Smooth muscle cell of the brain vasculature (primary cell): ENCODE data around the gene ARL8B.
A peak's percentile ranks its signal among the peaks of the same experiment; 100 is the strongest.

Experiments used
- DNase-seq: peaks from one replicate; pipeline ENCODE4 v3.0.0-alpha.2; 2012; ENCODE audit warnings: low read depth, low spot score

ARL8B gene

GRCh38 chr3:5205165-5205941, 83.3 kb downstream of the ARL8B start:
- DNase-seq, result no peak

GRCh38 chr3:5210926-5211325, 88.8 kb downstream of the ARL8B start:
- no peak for DNase-seq

GRCh38 chr3:5212628-5213573, 90.8 kb downstream of the ARL8B start:
- DNase-seq, result no peak

DNA sequence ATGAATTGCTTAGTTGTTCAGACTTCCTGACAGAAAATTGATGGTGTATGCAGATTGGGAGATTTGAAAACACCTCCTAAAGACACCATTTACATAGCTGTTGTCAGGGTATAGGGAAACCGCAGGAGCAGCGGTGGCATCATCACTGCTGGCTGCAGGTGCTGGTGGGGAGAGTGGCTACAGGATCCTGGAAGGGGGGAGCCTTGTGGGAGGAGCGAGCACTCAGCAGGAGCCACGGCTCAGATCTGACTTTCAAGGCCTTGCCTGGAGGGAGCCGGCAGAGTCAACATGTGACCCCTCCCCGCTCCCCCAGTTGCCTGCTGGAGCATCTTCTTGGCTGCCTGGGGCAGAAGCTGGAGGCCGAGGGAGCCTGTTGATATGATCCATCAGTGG, 91.5 kb downstream of the ARL8B start:
- no peak for DNase-seq

DNA sequence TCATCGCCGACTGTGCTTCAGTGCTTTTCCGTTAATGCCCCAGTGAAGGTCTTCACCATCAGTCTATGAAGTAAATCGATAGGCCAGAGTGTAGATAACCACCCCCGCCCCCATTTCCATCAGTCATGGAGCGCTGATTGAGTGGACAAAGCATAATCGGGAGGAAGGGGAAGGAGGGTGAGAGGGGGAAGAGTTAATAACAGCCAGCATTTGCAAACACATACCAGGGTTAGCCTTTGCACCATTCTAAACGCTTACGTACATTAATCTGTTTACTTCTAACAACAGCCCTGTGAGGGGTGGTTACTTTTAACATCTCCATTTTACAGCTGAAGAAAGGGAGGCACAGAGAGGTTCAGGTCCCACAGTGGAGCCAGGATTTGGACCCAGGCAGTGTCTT, 92.3 kb downstream of the ARL8B start:
- no peak for DNase-seq

DNA sequence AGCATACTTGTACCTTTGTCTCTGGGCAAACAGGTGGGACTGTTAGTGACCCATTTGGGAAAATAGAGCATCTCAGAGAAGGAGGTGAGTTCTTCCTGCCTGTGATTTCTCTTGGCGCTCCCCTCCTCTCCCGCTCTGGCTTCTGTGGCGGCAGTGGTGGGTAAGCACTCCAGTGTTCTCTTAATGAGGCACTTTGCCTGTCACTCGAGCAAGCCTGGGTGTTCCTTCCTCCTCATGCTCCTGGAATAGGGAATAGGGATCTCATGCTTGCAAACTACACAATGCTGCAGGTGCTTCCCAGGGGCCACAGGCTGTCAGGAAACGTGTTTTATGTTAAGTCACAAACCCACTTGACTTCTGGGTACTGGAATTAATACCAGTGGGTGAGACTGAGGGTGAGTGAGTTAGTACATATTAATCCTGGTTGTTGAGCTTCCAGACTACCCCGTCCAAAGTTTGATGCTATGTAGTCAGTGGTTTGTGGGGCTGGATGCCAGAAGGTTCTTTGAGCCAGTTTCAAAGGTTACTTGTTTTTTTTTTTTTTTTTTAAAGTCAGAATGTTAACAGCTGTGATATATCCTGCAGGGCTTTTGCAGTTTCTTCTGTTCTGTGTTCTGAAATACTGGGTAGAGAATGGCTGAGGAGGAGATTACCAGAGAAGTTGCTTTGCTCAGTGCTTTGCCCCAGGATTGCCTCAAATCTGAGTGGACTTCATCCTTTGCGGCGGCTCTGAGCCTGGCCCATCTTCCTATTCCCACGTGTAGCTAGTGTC, 95.9 kb downstream of the ARL8B start:
- no peak for DNase-seq

GRCh38 chr3:5218815-5219214, 96.7 kb downstream of the ARL8B start:
- DNase-seq, result no peak

GRCh38 chr3:5219216-5219615, 97.1 kb downstream of the ARL8B start:
- no peak for DNase-seq

DNA sequence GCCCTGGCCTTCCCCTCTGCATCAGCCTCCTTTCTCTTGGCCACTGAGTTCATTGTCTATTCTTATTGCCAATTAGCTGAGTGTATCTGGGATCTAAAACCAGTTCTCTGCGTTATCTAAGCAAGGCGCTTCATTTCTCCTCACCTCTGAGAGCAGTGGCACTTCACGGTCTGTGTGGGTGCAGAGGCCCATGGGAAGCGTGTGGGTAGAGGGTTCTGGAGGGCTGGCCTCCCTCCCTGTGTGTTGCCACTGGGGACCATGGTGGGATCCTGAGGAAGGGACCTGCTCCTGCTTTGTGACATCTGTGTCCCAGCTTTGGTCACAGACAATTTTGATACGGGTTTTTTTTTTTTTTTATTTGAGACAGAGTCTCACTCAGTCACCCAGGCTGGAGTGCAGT, 98.1 kb downstream of the ARL8B start:
- DNase-seq, result no peak

- DNase-seq, result no peak
Measured at GRCh38 chr3:5220667-5221431, 98.8 kb downstream of the ARL8B start.

GRCh38 chr3:5221701-5222100, 99.6 kb downstream of the ARL8B start:
- DNase-seq, result no peak

- no peak for DNase-seq
Measured at GRCh38 chr3:5222283-5223005, 100.4 kb downstream of the ARL8B start.

DNA sequence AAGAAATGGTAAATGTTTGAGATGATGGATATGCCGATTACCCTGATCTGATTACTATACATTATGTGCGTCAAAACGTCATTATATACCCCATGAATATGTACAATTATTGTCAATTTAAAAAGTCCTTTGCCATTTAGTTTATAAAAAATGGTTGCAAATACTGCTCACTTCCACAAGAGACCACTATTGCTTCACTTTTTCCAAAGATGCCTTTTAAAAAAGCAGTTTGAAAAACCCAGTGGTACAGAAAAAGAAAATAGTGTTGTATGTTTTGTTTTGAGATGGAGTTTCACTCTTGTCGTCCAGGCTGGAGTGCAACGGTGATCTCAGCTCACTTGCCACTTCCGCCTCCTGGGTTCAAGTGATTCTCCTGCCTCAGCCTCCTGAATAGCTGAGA, 104.7 kb downstream of the ARL8B start:
- peak; percentile 12 for DNase-seq

GRCh38 chr3:5227812-5228211, 105.7 kb downstream of the ARL8B start:
- no peak for DNase-seq

DNA sequence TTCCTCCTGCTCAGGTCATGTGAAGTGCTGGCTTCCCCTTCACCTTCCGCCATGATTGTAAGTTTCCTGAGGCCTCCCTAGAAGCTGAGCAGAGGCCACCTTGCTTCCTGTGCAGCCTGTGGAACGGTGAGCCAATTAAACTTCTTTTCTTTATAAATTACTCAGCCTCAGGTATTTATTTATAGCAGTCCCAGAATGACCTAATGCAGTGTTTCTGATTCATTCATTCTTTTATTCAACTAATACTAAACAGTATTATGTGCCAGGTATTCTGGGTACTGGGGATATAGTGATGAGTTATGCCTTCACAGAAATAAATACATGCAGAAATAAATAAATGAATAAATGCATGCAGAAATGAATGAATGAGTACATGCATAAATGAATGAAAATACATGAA, 107.3 kb downstream of the ARL8B start:
- no peak for DNase-seq
